ENCODE measurements around the gene SLC2A2. TPM values are rescaled to one million over a fixed set of nuclear protein-coding genes. Genes with fewer than 3 reads are reported as not detected.
A peak's percentile ranks its signal among the peaks of the same experiment; 100 is the strongest.

The SLC2A2 gene
- total RNA-seq, 1 donor from 2014 or later = not detected

DNA sequence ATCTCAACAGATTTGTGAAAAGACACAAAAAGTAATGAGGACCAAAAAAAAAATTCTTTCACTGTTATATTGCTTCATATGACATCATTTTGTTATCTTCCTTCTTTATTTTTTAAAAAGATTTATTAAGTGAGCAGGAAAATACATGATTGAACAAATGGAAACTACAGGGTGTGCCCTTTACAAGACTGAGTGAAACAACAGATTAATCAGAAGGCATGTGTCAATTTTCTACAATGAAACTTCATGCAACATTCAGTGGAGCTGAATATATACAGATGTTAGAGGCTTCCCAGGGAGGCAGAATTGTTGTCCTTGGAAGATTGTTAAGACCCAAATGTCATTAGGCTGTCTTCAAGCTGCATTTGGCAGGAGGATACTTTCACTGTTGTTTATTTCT, 28.4 kb upstream of the SLC2A2 start:
- Histone ChIP-seq H3K4me3 (no peak overlapping the region), H4K20me1 (ENCODE audit: low read depth) (no peaks in the 10 kb centered on the region), H3K27ac (no peak overlapping the region), H3K9me3 (ENCODE audit: low read depth) (no peaks in the 10 kb centered on the region), H3K36me3 (no peaks in the 10 kb centered on the region), H3K4me2 (no peak overlapping the region), H3K79me2 (ENCODE audit: low read depth) (no peaks in the 10 kb centered on the region), H2AFZ (replicated peaks) (no peak overlapping the region), H3K9ac (no peak overlapping the region), H3K4me1 (no peaks in the 10 kb centered on the region), H3F3A (ENCODE audit: low read depth) (no peaks in the 10 kb centered on the region), H3K27me3 (no peaks in the 10 kb centered on the region)
- no peak for DNase-seq (ENCODE audit: low spot score)
- Mint-ChIP-seq H3K36me3 (no peaks in the 10 kb centered on the region), H3K4me1 (no peaks in the 10 kb centered on the region), H3K27me3 (ENCODE audit: insufficient read depth, low read depth) (no peaks in the 10 kb centered on the region), H3K4me3 (no peak overlapping the region), H3K9me3 (peaks cover 2% of the 10 kb centered on the region), H3K27ac (no peak overlapping the region)
- no peak for TF ChIP-seq CTCF (IDR thresholded peaks at IDR 0.05)
- TF ChIP-seq EZH2phosphoT487 (IDR thresholded peaks at IDR 0.05) = no peak
- no peak for TF ChIP-seq EZH2 (IDR thresholded peaks at IDR 0.05)

DNA sequence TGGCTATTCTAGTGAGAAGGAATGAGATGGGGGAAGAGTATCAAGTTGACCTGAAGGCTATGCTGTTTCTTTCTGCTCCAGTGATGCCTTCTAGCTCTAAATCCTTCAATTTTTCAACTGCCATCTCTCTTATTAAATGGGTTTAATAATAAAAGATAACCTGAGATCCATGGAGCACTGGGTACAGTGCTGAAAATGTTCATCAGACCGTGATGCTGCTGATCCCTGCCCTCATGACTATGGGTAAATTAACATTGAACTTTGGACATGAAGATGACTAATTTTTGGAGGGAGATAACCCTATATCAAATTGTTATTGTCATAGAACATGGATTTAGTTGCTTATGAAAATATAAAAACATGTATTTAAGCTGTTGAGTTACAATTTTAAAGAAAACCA, 27.7 kb upstream of the SLC2A2 start:
- Histone ChIP-seq H3K27ac (no peak overlapping the region), H3K36me3 (no peaks in the 10 kb centered on the region), H3F3A (ENCODE audit: low read depth) (no peaks in the 10 kb centered on the region), H3K4me1 (no peaks in the 10 kb centered on the region), H3K9ac (no peak overlapping the region), H3K79me2 (ENCODE audit: low read depth) (no peaks in the 10 kb centered on the region), H3K27me3 (no peaks in the 10 kb centered on the region), H2AFZ (replicated peaks) (no peak overlapping the region), H4K20me1 (ENCODE audit: low read depth) (no peaks in the 10 kb centered on the region), H3K4me2 (no peak overlapping the region), H3K9me3 (ENCODE audit: low read depth) (no peaks in the 10 kb centered on the region), H3K4me3 (no peak overlapping the region)
- Mint-ChIP-seq H3K27me3 (ENCODE audit: insufficient read depth, low read depth) (no peaks in the 10 kb centered on the region), H3K9me3 (peaks cover 2% of the 10 kb centered on the region), H3K27ac (no peak overlapping the region), H3K4me1 (no peaks in the 10 kb centered on the region), H3K4me3 (no peak overlapping the region), H3K36me3 (no peaks in the 10 kb centered on the region)
- no peak for DNase-seq (ENCODE audit: low spot score)
- no peak for TF ChIP-seq EZH2phosphoT487 (IDR thresholded peaks at IDR 0.05)
- no peak for TF ChIP-seq EZH2 (IDR thresholded peaks at IDR 0.05)
- TF ChIP-seq CTCF (IDR thresholded peaks at IDR 0.05) = no peak

DNA sequence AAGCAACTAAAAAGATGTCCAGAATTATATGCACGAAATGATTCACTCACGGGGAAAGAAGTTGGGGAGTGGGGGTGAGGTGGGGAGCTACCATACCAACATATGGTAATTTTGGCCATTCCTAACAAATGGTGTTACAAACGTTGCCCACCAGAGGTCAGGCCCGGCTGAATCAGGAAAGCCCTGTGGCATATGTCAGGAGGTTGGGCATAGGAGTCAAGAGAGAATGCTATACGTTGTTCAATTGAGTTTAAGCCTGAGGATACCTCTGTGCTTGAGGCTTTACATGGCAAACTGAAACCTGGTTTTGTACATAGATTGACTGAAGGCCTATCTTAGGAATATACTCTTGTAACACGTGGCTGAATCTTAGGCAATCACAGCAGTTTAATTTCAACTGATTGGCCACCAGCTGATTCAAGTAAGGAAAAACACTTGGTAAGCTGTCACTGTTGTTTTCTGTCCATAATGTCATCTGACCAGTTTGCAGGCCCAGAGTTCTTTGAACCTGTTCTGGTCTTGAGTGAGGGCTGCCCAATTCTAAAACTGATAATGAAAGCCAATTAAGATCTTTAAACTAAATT, 23.4 kb upstream of the SLC2A2 start:
- Mint-ChIP-seq H3K36me3 (no peaks in the 10 kb centered on the region), H3K4me3 (no peak overlapping the region), H3K27me3 (ENCODE audit: insufficient read depth, low read depth) (peaks cover 3% of the 10 kb centered on the region), H3K4me1 (no peaks in the 10 kb centered on the region), H3K9me3 (peaks cover 2% of the 10 kb centered on the region), H3K27ac (no peak overlapping the region)
- Histone ChIP-seq H3K9ac (no peak overlapping the region), H3K4me3 (no peak overlapping the region), H3F3A (ENCODE audit: low read depth) (no peaks in the 10 kb centered on the region), H4K20me1 (ENCODE audit: low read depth) (no peaks in the 10 kb centered on the region), H3K27ac (no peak overlapping the region), H3K36me3 (no peaks in the 10 kb centered on the region), H3K9me3 (ENCODE audit: low read depth) (no peaks in the 10 kb centered on the region), H3K79me2 (ENCODE audit: low read depth) (no peaks in the 10 kb centered on the region), H2AFZ (replicated peaks) (peak overlapping the region; percentile 15), H3K27me3 (no peaks in the 10 kb centered on the region), H3K4me1 (no peaks in the 10 kb centered on the region), H3K4me2 (no peak overlapping the region)
- TF ChIP-seq CTCF (IDR thresholded peaks at IDR 0.05) (peak; percentile 78), EZH2phosphoT487 (IDR thresholded peaks at IDR 0.05) (no peak), EZH2 (IDR thresholded peaks at IDR 0.05) (no peak)
- peak; percentile 79 for DNase-seq (ENCODE audit: low spot score)
